HG02642 (cell line): ENCODE measurements around the gene STYXL1.

Experiments
- ATAC-seq: cut with Tn5 transposase; IDR thresholded peaks from one replicate; pipeline ENCODE4 v1.9.1; 2021; ENCODE audit warnings: mild to moderate bottlenecking; ENCODE audit not compliant: unreplicated experiment, poor library complexity

Gene STYXL1

GRCh38 chr7:75962607-75963380, 85.0 kb downstream of the STYXL1 start:
- ATAC-seq: no peak

- ATAC-seq: no peak
These were observed 86.6 kb downstream of the STYXL1 start for GRCh38 chr7:75961218-75961617.

- no peak for ATAC-seq
These were observed 87.4 kb downstream of the STYXL1 start for GRCh38 chr7:75960372-75960771.

- no peak for ATAC-seq
These were observed 88.8 kb downstream of the STYXL1 start for GRCh38 chr7:75958802-75959543.

GRCh38 chr7:75957021-75957736, 90.6 kb downstream of the STYXL1 start:
- no peak for ATAC-seq

GRCh38 chr7:75955331-75955955, 92.4 kb downstream of the STYXL1 start:
- no peak for ATAC-seq

GRCh38 chr7:75953931-75954330, 93.9 kb downstream of the STYXL1 start:
- no peak for ATAC-seq

- ATAC-seq: no peak
These were observed 94.4 kb downstream of the STYXL1 start for GRCh38 chr7:75953431-75953830.

GRCh38 chr7:75951506-75951905, 96.3 kb downstream of the STYXL1 start:
- ATAC-seq: no peak

- no peak for ATAC-seq
These were observed 97.6 kb downstream of the STYXL1 start for GRCh38 chr7:75950111-75950681.

- ATAC-seq: no peak
These were observed 99.6 kb downstream of the STYXL1 start for GRCh38 chr7:75948179-75948578.
